Gastroesophageal sphincter (tissue), 3 donors: ENCODE measurements around the gene HS3ST6.

Experiments used
- EP300 ChIP-seq: sonication (generic); formaldehyde crosslinking; IDR thresholded peaks from one replicate; pipeline ENCODE4 v1.6.1; 2017; ENCODE audit warnings: antibody characterized with exemption, mild to moderate bottlenecking
- POLR2A ChIP-seq, 2 donors: fragments of 450-650 bp; IDR thresholded peaks; one replicate each; pipeline ENCODE4 v1.6.1; 2017; ENCODE audit warnings: antibody characterized with exemption in 2 of 2, mild to moderate bottlenecking in 2 of 2, moderate library complexity in 1 of 2
- POLR2AphosphoS5 ChIP-seq: sonication (generic); formaldehyde crosslinking; IDR thresholded peaks from one replicate; pipeline ENCODE4 v1.6.1; 2017; ENCODE audit warnings: antibody characterized with exemption
- TF ChIP-seq, protein P1 (sequence below), 4 experiments: fragments of 200-600 bp in 2 of 4; fragments of 450-650 bp in 2 of 4; sonication (generic) in 1 of 4; IDR thresholded peaks; one replicate each; pipeline ENCODE4 v1.5.1; 2017 to 2019; ENCODE audit warnings: antibody characterized with exemption in 4 of 4, mild to moderate bottlenecking in 2 of 4, moderate library complexity in 2 of 4

DNA sequence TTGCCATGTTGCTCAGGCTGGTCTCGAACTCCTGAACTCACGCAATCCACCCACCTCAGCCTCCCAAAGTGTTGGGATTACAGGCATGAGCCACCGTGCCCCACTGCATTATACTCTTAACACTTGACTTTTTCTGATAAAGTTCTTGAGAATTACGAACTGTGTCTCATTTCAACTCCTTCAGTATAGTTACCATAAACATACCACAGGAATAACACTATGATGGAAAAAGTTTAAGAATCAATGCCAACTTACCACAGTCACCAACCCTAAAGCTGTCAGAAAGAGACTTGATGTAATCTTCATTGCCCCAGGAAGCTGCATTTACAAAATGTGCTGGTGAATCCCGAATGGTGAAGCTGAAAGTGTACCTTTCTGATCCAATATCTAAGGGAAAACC is 56.5 kb downstream of the HS3ST6 start:
- TF ChIP-seq, protein P1, sequence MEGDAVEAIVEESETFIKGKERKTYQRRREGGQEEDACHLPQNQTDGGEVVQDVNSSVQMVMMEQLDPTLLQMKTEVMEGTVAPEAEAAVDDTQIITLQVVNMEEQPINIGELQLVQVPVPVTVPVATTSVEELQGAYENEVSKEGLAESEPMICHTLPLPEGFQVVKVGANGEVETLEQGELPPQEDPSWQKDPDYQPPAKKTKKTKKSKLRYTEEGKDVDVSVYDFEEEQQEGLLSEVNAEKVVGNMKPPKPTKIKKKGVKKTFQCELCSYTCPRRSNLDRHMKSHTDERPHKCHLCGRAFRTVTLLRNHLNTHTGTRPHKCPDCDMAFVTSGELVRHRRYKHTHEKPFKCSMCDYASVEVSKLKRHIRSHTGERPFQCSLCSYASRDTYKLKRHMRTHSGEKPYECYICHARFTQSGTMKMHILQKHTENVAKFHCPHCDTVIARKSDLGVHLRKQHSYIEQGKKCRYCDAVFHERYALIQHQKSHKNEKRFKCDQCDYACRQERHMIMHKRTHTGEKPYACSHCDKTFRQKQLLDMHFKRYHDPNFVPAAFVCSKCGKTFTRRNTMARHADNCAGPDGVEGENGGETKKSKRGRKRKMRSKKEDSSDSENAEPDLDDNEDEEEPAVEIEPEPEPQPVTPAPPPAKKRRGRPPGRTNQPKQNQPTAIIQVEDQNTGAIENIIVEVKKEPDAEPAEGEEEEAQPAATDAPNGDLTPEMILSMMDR (IDR thresholded peaks at IDR 0.05): no peak
- TF ChIP-seq POLR2A (IDR thresholded peaks at IDR 0.05) (no peak), POLR2AphosphoS5 (no peak), EP300 (no peak)
